ENCODE measurements around the gene CAMK4.

DNA sequence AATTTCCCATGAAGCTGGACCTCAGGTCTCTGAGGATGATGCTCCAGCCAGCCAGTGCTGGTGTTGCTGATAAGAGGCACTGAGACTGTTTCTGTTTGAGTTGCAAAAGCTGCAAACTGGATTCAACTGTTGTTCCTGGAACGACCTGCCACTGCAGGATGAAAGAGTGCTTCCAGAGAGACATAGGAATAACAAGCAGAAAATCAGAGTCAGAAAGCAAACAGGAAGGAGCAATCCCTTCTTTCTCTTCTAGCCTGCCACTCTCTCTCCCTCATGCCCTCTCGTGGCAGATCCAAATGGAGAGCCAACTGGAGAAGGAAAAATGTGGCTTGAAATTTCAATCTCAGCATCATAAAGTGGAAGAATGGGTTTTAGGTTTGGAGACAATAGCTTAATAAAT is 177.7 kb downstream of the CAMK4 start:
- TF ChIP-seq, protein P1, sequence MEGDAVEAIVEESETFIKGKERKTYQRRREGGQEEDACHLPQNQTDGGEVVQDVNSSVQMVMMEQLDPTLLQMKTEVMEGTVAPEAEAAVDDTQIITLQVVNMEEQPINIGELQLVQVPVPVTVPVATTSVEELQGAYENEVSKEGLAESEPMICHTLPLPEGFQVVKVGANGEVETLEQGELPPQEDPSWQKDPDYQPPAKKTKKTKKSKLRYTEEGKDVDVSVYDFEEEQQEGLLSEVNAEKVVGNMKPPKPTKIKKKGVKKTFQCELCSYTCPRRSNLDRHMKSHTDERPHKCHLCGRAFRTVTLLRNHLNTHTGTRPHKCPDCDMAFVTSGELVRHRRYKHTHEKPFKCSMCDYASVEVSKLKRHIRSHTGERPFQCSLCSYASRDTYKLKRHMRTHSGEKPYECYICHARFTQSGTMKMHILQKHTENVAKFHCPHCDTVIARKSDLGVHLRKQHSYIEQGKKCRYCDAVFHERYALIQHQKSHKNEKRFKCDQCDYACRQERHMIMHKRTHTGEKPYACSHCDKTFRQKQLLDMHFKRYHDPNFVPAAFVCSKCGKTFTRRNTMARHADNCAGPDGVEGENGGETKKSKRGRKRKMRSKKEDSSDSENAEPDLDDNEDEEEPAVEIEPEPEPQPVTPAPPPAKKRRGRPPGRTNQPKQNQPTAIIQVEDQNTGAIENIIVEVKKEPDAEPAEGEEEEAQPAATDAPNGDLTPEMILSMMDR (IDR thresholded peaks at IDR 0.05) = no peak
- TF ChIP-seq POLR2A (IDR thresholded peaks at IDR 0.05) = no peak
